HepG2 (cell line): ENCODE data around the gene CFAP97D1. TPM values are rescaled to one million over a fixed set of nuclear protein-coding genes. Genes with fewer than 3 reads are reported as not detected.

Experiments used
- AGO2 ChIP-seq: fragments of 200-400 bp; formaldehyde crosslinking; optimal IDR thresholded peaks from 2 replicates; pipeline ENCODE3; 2017; ENCODE audit warnings: mild to moderate bottlenecking, low read depth, low read length, moderate library complexity
- EEA1 ChIP-seq: sonication (generic); formaldehyde crosslinking; IDR thresholded peaks from 2 replicates; pipeline ENCODE4 v1.5.1; 2020; ENCODE audit warnings: mild to moderate bottlenecking, missing genetic modification reagents, borderline replicate concordance
- FIP1L1 ChIP-seq: fragments of 200-400 bp; formaldehyde crosslinking; IDR thresholded peaks from 2 replicates; pipeline ENCODE4 v1.6.1; 2018; ENCODE audit warnings: low read depth, mild to moderate bottlenecking, low read length, moderate library complexity, borderline replicate concordance; ENCODE audit not compliant: insufficient read depth
- FLYWCH1 ChIP-seq: sonication (generic); formaldehyde crosslinking; IDR thresholded peaks from 2 replicates; pipeline ENCODE4 v1.8.1; 2023; ENCODE audit warnings: mild to moderate bottlenecking, missing genetic modification reagents
- KAT7 ChIP-seq: IDR thresholded peaks from 2 replicates; pipeline ENCODE4 v1.6.1; 2018; ENCODE audit warnings: borderline replicate concordance, missing compliant biosample characterization
- KLF11 ChIP-seq: IDR thresholded peaks from 2 replicates; pipeline ENCODE4 v1.6.1; 2016; ENCODE audit warnings: missing compliant biosample characterization
- NCOR1 ChIP-seq: fragments of 200-600 bp; sonication (generic); IDR thresholded peaks from 2 replicates; pipeline ENCODE4 v1.7.0; 2017; ENCODE audit warnings: antibody characterized with exemption, low read length, borderline replicate concordance
- PAX8 ChIP-seq: sonication (generic); formaldehyde crosslinking; IDR thresholded peaks from 2 replicates; pipeline ENCODE4 v1.8.0; 2022; ENCODE audit warnings: mild to moderate bottlenecking, missing genetic modification reagents, borderline replicate concordance
- RBAK ChIP-seq: sonication (generic); formaldehyde crosslinking; IDR thresholded peaks from 2 replicates; pipeline ENCODE4 v1.5.1; 2020; ENCODE audit warnings: mild to moderate bottlenecking, missing genetic modification reagents
- SOX13 ChIP-seq, 3 experiments: fragments of 450-650 bp in 1 of 3; sonication (generic) in 1 of 3; formaldehyde crosslinking in 1 of 3; IDR thresholded peaks in 2 of 3; conservative IDR thresholded peaks in 1 of 3; 2 replicates each; pipeline versions ENCODE4 v1.5.0 to v1.6.1; 2016 to 2020; ENCODE audit warnings: antibody characterized with exemption in 1 of 3, mild to moderate bottlenecking in 1 of 3, missing compliant biosample characterization in 1 of 3, missing genetic modification reagents in 1 of 3, moderate library complexity in 1 of 3
- SP5 ChIP-seq: IDR thresholded peaks from 2 replicates; pipeline ENCODE4 v1.6.1; 2016; ENCODE audit warnings: low read depth, borderline replicate concordance
- TAF15 ChIP-seq: fragments of 200-400 bp; formaldehyde crosslinking; IDR thresholded peaks from one replicate; pipeline ENCODE4 v1.6.1; 2018; ENCODE audit warnings: mild to moderate bottlenecking, low read depth, low read length; ENCODE audit not compliant: poor library complexity, severe bottlenecking
- TEAD2 ChIP-seq: sonication (generic); formaldehyde crosslinking; IDR thresholded peaks from 2 replicates; pipeline ENCODE4 v1.9.0; 2021; ENCODE audit warnings: missing genetic modification reagents
- ZNF224 ChIP-seq: sonication (generic); formaldehyde crosslinking; IDR thresholded peaks from 2 replicates; pipeline ENCODE4 v1.5.0; 2020; ENCODE audit warnings: mild to moderate bottlenecking, missing genetic modification reagents
- ZNF431 ChIP-seq: sonication (generic); formaldehyde crosslinking; IDR thresholded peaks from 2 replicates; pipeline ENCODE4 v1.9.0; 2022; ENCODE audit warnings: missing genetic modification reagents, low read depth, mild to moderate bottlenecking, borderline replicate concordance
- ZNF737 ChIP-seq: sonication (generic); formaldehyde crosslinking; IDR thresholded peaks from 2 replicates; pipeline ENCODE4 v1.5.0; 2020; ENCODE audit warnings: missing genetic modification reagents, mild to moderate bottlenecking, borderline replicate concordance
- ZNF781 ChIP-seq: sonication (generic); formaldehyde crosslinking; IDR thresholded peaks from 2 replicates; pipeline ENCODE4 v1.5.1; 2020; ENCODE audit warnings: borderline replicate concordance, mild to moderate bottlenecking, missing genetic modification reagents; ENCODE audit errors: not compliant biosample characterization
- polyA plus RNA-seq, 8 experiments: library from polyadenylated mRNA; depleted of rRNA in 3 of 8; stranded (reverse) in 7 of 8; unstranded in 1 of 8; fragments of >200 nt; fragmentation: Illumina TruSeq in 4 of 8; extraction: Trizol in 4 of 8; gene quantifications; 2 replicates each; pipeline versions ENCODE4 v1.2.1 to v1.2.3, GENCODE V29; 2011 to 2016; ENCODE audit warnings: low read depth in 4 of 8, missing spikeins in 1 of 8, mixed read lengths in 1 of 8; ENCODE audit not compliant: insufficient read depth in 1 of 8
- total RNA-seq, 5 experiments: library from RNA; depleted of rRNA; stranded (reverse); fragments of >200 nt; fragmentation: Illumina TruSeq; extraction: Trizol; gene quantifications; 2 replicates each; pipeline ENCODE4 v1.2.3, GENCODE V29; 2016; ENCODE audit warnings: low read depth in 1 of 5
- TF ChIP-seq, protein P1 (sequence below): sonication (generic); formaldehyde crosslinking; IDR thresholded peaks from 2 replicates; pipeline ENCODE4 v1.4.0; 2020; ENCODE audit warnings: missing genetic modification reagents
- TF ChIP-seq, protein P2 (sequence below): sonication (generic); formaldehyde crosslinking; IDR thresholded peaks from 2 replicates; pipeline ENCODE4 v1.5.0; 2020; ENCODE audit warnings: missing genetic modification reagents
- TF ChIP-seq, protein P3 (sequence below): sonication (generic); formaldehyde crosslinking; IDR thresholded peaks from 2 replicates; pipeline ENCODE4 v1.8.0; 2022; ENCODE audit warnings: mild to moderate bottlenecking, missing genetic modification reagents
- TF ChIP-seq, protein P4 (sequence below), 2 experiments: sonication (generic) in 1 of 2; formaldehyde crosslinking in 1 of 2; IDR thresholded peaks; 2 replicates each; pipeline versions ENCODE4 v1.4.0 to v1.6.1; 2018 to 2020; ENCODE audit warnings: missing genetic modification reagents in 2 of 2, borderline replicate concordance in 1 of 2, low read depth in 1 of 2, mild to moderate bottlenecking in 1 of 2, missing biosample characterization in 1 of 2

CFAP97D1 gene
- total and polyA plus RNA-seq, 2 of the 13 experiments (the other 11 are each of a cell fraction or from before 2014, with no cell fraction given), result 0.02 TPM; not detected in 1

DNA sequence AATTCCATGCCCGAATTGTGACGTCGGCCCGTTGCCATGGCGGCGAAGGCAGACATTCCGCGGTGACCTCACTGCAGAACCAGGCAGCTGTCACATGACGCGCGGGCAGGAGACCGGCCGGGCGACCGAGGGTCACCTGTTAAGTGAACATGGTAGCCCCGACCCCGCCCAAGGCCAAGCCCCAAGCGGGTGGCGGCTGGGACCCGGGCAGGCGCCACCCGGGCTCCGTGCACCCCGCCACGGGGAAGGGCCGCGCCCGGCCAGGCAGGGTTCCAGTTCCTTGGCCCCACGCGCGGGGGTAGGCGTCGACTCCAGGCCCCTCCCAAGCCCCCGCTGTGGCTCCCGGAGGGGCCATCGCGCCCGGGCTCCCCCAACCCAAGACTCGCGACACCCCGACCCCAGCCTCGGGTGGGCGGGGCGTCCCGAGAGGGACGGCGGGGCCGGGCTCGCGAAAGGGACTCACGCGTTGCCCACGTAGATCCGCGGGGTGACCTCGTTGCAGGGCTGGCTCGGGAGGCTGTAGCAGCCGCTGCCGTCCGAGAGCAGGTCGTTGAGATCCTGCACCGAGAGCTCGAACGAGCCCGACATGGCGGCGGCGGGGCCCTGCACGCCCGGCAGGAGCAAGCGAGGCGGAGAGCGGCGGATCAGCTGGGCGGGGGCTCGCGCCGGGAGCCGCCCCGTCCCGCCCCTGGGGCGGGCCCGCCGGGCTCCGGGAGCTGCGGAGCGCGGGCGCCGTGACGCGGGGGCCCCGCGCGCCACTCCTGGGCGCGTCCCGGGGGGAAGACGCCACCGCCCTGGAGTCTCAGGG is 1.7 kb upstream of the CFAP97D1 start, which contains the start of gene DUSP3 (continued):
- TF ChIP-seq TAF15, result peak; percentile 27
- TF ChIP-seq, protein P1, sequence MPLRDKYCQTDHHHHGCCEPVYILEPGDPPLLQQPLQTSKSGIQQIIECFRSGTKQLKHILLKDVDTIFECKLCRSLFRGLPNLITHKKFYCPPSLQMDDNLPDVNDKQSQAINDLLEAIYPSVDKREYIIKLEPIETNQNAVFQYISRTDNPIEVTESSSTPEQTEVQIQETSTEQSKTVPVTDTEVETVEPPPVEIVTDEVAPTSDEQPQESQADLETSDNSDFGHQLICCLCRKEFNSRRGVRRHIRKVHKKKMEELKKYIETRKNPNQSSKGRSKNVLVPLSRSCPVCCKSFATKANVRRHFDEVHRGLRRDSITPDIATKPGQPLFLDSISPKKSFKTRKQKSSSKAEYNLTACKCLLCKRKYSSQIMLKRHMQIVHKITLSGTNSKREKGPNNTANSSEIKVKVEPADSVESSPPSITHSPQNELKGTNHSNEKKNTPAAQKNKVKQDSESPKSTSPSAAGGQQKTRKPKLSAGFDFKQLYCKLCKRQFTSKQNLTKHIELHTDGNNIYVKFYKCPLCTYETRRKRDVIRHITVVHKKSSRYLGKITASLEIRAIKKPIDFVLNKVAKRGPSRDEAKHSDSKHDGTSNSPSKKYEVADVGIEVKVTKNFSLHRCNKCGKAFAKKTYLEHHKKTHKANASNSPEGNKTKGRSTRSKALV (CRISPR knock-in tag), result peak; percentile 63; the same call in 1 of the 2 replicates
- TF ChIP-seq, protein P2, sequence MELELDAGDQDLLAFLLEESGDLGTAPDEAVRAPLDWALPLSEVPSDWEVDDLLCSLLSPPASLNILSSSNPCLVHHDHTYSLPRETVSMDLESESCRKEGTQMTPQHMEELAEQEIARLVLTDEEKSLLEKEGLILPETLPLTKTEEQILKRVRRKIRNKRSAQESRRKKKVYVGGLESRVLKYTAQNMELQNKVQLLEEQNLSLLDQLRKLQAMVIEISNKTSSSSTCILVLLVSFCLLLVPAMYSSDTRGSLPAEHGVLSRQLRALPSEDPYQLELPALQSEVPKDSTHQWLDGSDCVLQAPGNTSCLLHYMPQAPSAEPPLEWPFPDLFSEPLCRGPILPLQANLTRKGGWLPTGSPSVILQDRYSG (CRISPR knock-in tag), result peak; percentile 87; the same call in 1 of the 2 replicates
- peak; percentile 78; the same call in 1 of the 2 replicates for TF ChIP-seq PAX8 (CRISPR knock-in tag)
- no peak for TF ChIP-seq ZNF781
- TF ChIP-seq SP5 (CRISPR knock-in tag), result peak; percentile 59
- TF ChIP-seq KAT7 (CRISPR knock-in tag), result peak; percentile 67
- TF ChIP-seq NCOR1, result peak; percentile 52; the same call in 1 of the 2 replicates
- TF ChIP-seq, protein P3, sequence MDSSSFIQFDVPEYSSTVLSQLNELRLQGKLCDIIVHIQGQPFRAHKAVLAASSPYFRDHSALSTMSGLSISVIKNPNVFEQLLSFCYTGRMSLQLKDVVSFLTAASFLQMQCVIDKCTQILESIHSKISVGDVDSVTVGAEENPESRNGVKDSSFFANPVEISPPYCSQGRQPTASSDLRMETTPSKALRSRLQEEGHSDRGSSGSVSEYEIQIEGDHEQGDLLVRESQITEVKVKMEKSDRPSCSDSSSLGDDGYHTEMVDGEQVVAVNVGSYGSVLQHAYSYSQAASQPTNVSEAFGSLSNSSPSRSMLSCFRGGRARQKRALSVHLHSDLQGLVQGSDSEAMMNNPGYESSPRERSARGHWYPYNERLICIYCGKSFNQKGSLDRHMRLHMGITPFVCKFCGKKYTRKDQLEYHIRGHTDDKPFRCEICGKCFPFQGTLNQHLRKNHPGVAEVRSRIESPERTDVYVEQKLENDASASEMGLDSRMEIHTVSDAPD (CRISPR knock-in tag), result no peak
- 0 out of 2 replicates have a peak, but pooled peaks have one; percentile 44 for TF ChIP-seq RBAK (CRISPR knock-in tag)
- peak; percentile 96 for TF ChIP-seq AGO2
- no peak for TF ChIP-seq FIP1L1
- 0 out of 2 replicates have a peak, but pooled peaks have one; percentile 49 for TF ChIP-seq TEAD2 (CRISPR knock-in tag)
- TF ChIP-seq KLF11 (CRISPR knock-in tag), result no peak
- no peak for TF ChIP-seq ZNF737 (CRISPR knock-in tag)
- TF ChIP-seq, protein P4, sequence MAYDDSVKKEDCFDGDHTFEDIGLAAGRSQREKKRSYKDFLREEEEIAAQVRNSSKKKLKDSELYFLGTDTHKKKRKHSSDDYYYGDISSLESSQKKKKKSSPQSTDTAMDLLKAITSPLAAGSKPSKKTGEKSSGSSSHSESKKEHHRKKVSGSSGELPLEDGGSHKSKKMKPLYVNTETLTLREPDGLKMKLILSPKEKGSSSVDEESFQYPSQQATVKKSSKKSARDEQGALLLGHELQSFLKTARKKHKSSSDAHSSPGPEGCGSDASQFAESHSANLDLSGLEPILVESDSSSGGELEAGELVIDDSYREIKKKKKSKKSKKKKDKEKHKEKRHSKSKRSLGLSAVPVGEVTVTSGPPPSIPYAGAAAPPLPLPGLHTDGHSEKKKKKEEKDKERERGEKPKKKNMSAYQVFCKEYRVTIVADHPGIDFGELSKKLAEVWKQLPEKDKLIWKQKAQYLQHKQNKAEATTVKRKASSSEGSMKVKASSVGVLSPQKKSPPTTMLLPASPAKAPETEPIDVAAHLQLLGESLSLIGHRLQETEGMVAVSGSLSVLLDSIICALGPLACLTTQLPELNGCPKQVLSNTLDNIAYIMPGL (CRISPR knock-in tag; IDR thresholded peaks at IDR 0.05; ENCODE audit: borderline replicate concordance in 1 of 2, low read depth in 1 of 2), result peak; percentile 63 to 89
- no peak for TF ChIP-seq FLYWCH1 (CRISPR knock-in tag)
- TF ChIP-seq ZNF224 (CRISPR knock-in tag), result peak; percentile 84; the same call in 1 of the 2 replicates
- peak; percentile 77 for TF ChIP-seq ZNF431 (CRISPR knock-in tag)
- peak; percentile 65; the same call in 1 of the 2 replicates for TF ChIP-seq EEA1 (CRISPR knock-in tag)
- TF ChIP-seq SOX13 (IDR thresholded peaks at IDR 0.05), result no peak; the same call in 1 of the 2 replicates
- TF ChIP-seq SOX13 (CRISPR knock-in tag; conservative IDR thresholded peaks at IDR 0.05 in 1 of 2, IDR thresholded peaks at IDR 0.05 in 1 of 2), result peak in 1 of 2 experiments; percentile 16; a peak in 2 of 4 replicates
